MM.1S (cell line): Measurements from ENCODE around the gene KCNH8.

Source experiments
- DNase-seq: peaks from one replicate; pipeline ENCODE4 v3.0.0-alpha.2; 2015
- H2AFZ ChIP-seq: fragments of 300-600 bp; sonication (generic); 2 replicates; pipeline ENCODE4 v1.6.0; 2016; ENCODE audit warnings: antibody characterized with exemption, low read length
- H3F3A ChIP-seq: fragments of 300-600 bp; sonication (generic); 2 replicates; pipeline ENCODE4 v1.6.1; 2016; ENCODE audit warnings: mild to moderate bottlenecking, antibody characterized with exemption, low read length, moderate library complexity, mixed read lengths; ENCODE audit not compliant: insufficient read depth
- H3K27ac ChIP-seq: fragments of 300-600 bp; sonication (generic); 2 replicates; pipeline ENCODE4 v1.5.1; 2016; ENCODE audit warnings: mild to moderate bottlenecking, low read length
- H3K27me3 ChIP-seq: fragments of 300-600 bp; sonication (generic); replicated peaks from 2 replicates; pipeline ENCODE4 v1.6.0; 2016; ENCODE audit warnings: low read length; ENCODE audit not compliant: insufficient read depth
- H3K36me3 ChIP-seq: fragments of 300-600 bp; sonication (generic); replicated peaks from 2 replicates; pipeline ENCODE4 v1.6.1; 2016; ENCODE audit warnings: mild to moderate bottlenecking, low read length, mixed read lengths; ENCODE audit not compliant: insufficient read depth
- H3K4me1 ChIP-seq: fragments of 300-600 bp; sonication (generic); 2 replicates; pipeline ENCODE4 v1.6.1; 2016; ENCODE audit warnings: low read length, mixed read lengths
- H3K4me2 ChIP-seq: fragments of 300-600 bp; sonication (generic); 2 replicates; pipeline ENCODE4 v1.6.0; 2016; ENCODE audit warnings: low read depth, low read length
- H3K4me3 ChIP-seq: fragments of 300-600 bp; sonication (generic); 2 replicates; pipeline ENCODE4 v1.5.1; 2016; ENCODE audit warnings: low read length, mixed read lengths
- H3K79me2 ChIP-seq: fragments of 300-600 bp; sonication (generic); 2 replicates; pipeline ENCODE4 v1.6.1; 2016; ENCODE audit warnings: mixed run types, low read length, mixed read lengths
- H3K9ac ChIP-seq: fragments of 300-600 bp; sonication (generic); 2 replicates; pipeline ENCODE4 v1.6.1; 2016; ENCODE audit warnings: low read length, mixed read lengths
- H3K9me2 ChIP-seq: fragments of 300-600 bp; sonication (generic); replicated peaks from 2 replicates; pipeline ENCODE4 v1.6.1; 2016; ENCODE audit warnings: mild to moderate bottlenecking, low read length, mixed read lengths; ENCODE audit not compliant: insufficient read depth
- H3K9me3 ChIP-seq: fragments of 300-600 bp; sonication (generic); replicated peaks from 2 replicates; pipeline ENCODE4 v1.6.1; 2016; ENCODE audit warnings: mild to moderate bottlenecking, low read length, mixed read lengths; ENCODE audit not compliant: insufficient read depth
- H4K20me1 ChIP-seq: fragments of 300-600 bp; sonication (generic); 2 replicates; pipeline ENCODE4 v1.6.1; 2016; ENCODE audit warnings: mild to moderate bottlenecking, low read length, moderate library complexity, mixed read lengths; ENCODE audit not compliant: insufficient read depth
- CTCF ChIP-seq: fragments of 300-600 bp; sonication (generic); IDR thresholded peaks from 2 replicates; pipeline ENCODE4 v1.5.1; 2016; ENCODE audit warnings: antibody characterized with exemption, low read length, mixed read lengths
- EZH2 ChIP-seq: fragments of 300-600 bp; sonication (generic); optimal IDR thresholded peaks from 2 replicates; pipeline ENCODE3; 2017; ENCODE audit warnings: low read depth, mild to moderate bottlenecking, antibody characterized with exemption, low read length, mixed read lengths
- EZH2phosphoT487 ChIP-seq: fragments of 300-600 bp; sonication (generic); IDR thresholded peaks from 2 replicates; pipeline ENCODE4 v1.6.1; 2018; ENCODE audit warnings: antibody characterized with exemption, low read length

The KCNH8 gene

GRCh38 chr3:19574268-19574667 is 426.0 kb downstream of the KCNH8 start:
- H3K9me3 ChIP-seq = no peaks in the 10 kb centered on the region
- H3K4me1 ChIP-seq = peaks cover 8% of the 10 kb centered on the region
- no peak overlapping the region for H2AFZ ChIP-seq
- no peak overlapping the region for H3K9ac ChIP-seq
- no peak overlapping the region for H3K4me3 ChIP-seq
- no peaks in the 10 kb centered on the region for H3K36me3 ChIP-seq
- H3K4me2 ChIP-seq = no peak overlapping the region
- no peaks in the 10 kb centered on the region for H3K27me3 ChIP-seq
- H3K79me2 ChIP-seq = no peaks in the 10 kb centered on the region
- no peaks in the 10 kb centered on the region for H4K20me1 ChIP-seq
- H3K27ac ChIP-seq = no peak overlapping the region
- no peaks in the 10 kb centered on the region for H3F3A ChIP-seq
- no peak for DNase-seq
- TF ChIP-seq EZH2 (no peak), CTCF (no peak), EZH2phosphoT487 (no peak)
- H3K9me2 ChIP-seq = no peaks in the 10 kb centered on the region

GRCh38 chr3:19576343-19576742 is 428.0 kb downstream of the KCNH8 start:
- TF ChIP-seq EZH2 (no peak), EZH2phosphoT487 (no peak), CTCF (no peak)
- DNase-seq = no peak
- Histone ChIP-seq H3F3A (no peaks in the 10 kb centered on the region), H3K9me2 (no peaks in the 10 kb centered on the region), H4K20me1 (no peaks in the 10 kb centered on the region), H3K79me2 (no peaks in the 10 kb centered on the region), H3K4me2 (no peak overlapping the region), H3K27ac (no peak overlapping the region), H3K27me3 (no peaks in the 10 kb centered on the region), H3K36me3 (no peaks in the 10 kb centered on the region), H3K9ac (no peak overlapping the region), H2AFZ (no peak overlapping the region), H3K9me3 (no peaks in the 10 kb centered on the region), H3K4me3 (no peak overlapping the region), H3K4me1 (peaks cover 9% of the 10 kb centered on the region)
